ENCODE results near the gene NDFIP1. TPM values are rescaled to one million over a fixed set of nuclear protein-coding genes. Genes with fewer than 3 reads are reported as not detected.
A peak's percentile ranks its signal among the peaks of the same experiment; 100 is the strongest.

Gene NDFIP1
- total RNA-seq, 1 experiment from 2014 or later: 33.5 TPM

DNA sequence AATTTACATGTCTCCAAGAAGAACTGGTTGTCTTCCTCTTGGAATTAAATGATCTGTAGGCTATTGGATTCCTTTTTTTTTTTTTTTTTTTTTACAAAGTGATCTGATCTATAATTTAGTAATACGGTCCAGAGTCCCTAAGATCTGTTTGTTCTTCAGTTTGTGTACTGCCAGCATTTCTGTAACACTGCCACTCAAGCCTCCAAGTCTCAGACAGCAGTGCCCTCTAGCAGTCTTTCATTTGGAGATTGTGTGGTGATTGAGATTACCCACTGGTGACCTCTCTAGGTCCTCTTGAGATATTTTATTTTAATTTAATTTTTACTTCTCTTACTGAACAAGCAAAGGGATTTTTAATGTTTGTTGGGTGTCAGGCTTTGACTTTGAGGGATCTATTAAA, 40.8 kb downstream of the NDFIP1 start:
- no peak for DNase-seq
- intact Hi-C loops (cut with micrococcal nuclease): no loop called here
- H4K20me1 ChIP-seq (ENCODE audit: low read length): no peaks in the 10 kb centered on the region
- TF ChIP-seq EZH2 (IDR thresholded peaks at IDR 0.05; ENCODE audit: low read length, unreplicated experiment): no peak
- TF ChIP-seq EZH2phosphoT487 (IDR thresholded peaks at IDR 0.05; ENCODE audit: borderline replicate concordance, low read length): no peak
- 0 out of 2 replicates have a peak, but pooled peaks have one; percentile 9 for TF ChIP-seq CTCF (conservative IDR thresholded peaks at IDR 0.05; ENCODE audit: low read depth, low read length)
- H3K79me2 ChIP-seq (ENCODE audit: low read length): no peaks in the 10 kb centered on the region
- no peak overlapping the region for H3K9ac ChIP-seq (ENCODE audit: low read length)
- ATAC-seq: no peak
- H3F3A ChIP-seq (ENCODE audit: low read length, unreplicated experiment): no peaks in the 10 kb centered on the region
- ChIA-PET CTCF (interaction anchor here (0.6 kb wide), 1 partner anchor 10 kb away, joined by 3 read pairs; no protein-coding TSS in a partner anchor), POLR2A (ENCODE audit: unreplicated experiment) (interaction anchor here (0.6 kb wide), 1 partner anchor 136 kb away, joined by 5 read pairs; no protein-coding TSS in a partner anchor)
- H3K9me2 ChIP-seq (replicated peaks; ENCODE audit: low read length): no peaks in the 10 kb centered on the region
- H3K4me3 ChIP-seq (ENCODE audit: low read length): no peak overlapping the region
- no TSS peak for BruUV-seq (replicated peaks)
- H3K4me2 ChIP-seq (ENCODE audit: low read length): no peak overlapping the region
- H2AFZ ChIP-seq (ENCODE audit: low read length): no peak overlapping the region
- peaks cover 23% of the 10 kb centered on the region for H3K36me3 ChIP-seq (ENCODE audit: low read depth, low read length)
- H3K9me3 ChIP-seq (ENCODE audit: low read length): no peaks in the 10 kb centered on the region
- H3K27ac ChIP-seq (ENCODE audit: low read length): no peak overlapping the region
- no peaks in the 10 kb centered on the region for H3K27me3 ChIP-seq (ENCODE audit: low read length)
- peaks cover 12% of the 10 kb centered on the region for H3K4me1 ChIP-seq (ENCODE audit: insufficient read depth, low read length)

- Histone ChIP-seq H3K9ac (ENCODE audit: low read length) (no peak overlapping the region), H3K9me3 (ENCODE audit: low read length) (no peaks in the 10 kb centered on the region), H3K36me3 (ENCODE audit: low read depth, low read length) (peaks cover 14% of the 10 kb centered on the region), H3F3A (ENCODE audit: low read length, unreplicated experiment) (no peaks in the 10 kb centered on the region), H3K9me2 (replicated peaks; ENCODE audit: low read length) (no peaks in the 10 kb centered on the region), H3K4me1 (ENCODE audit: insufficient read depth, low read length) (peaks cover 13% of the 10 kb centered on the region), H3K79me2 (ENCODE audit: low read length) (no peaks in the 10 kb centered on the region), H3K4me3 (ENCODE audit: low read length) (no peak overlapping the region), H2AFZ (ENCODE audit: low read length) (no peak overlapping the region), H4K20me1 (ENCODE audit: low read length) (no peaks in the 10 kb centered on the region), H3K4me2 (ENCODE audit: low read length) (no peak overlapping the region), H3K27ac (ENCODE audit: low read length) (no peak overlapping the region), H3K27me3 (ENCODE audit: low read length) (no peaks in the 10 kb centered on the region)
- DNase-seq (no peak), ATAC-seq (no peak)
- POLR2A ChIA-PET (ENCODE audit: unreplicated experiment): no interaction called here
- no TSS peak for BruUV-seq (replicated peaks)
- TF ChIP-seq CTCF (conservative IDR thresholded peaks at IDR 0.05; ENCODE audit: low read depth, low read length) (no peak), EZH2 (IDR thresholded peaks at IDR 0.05; ENCODE audit: low read length, unreplicated experiment) (no peak), EZH2phosphoT487 (IDR thresholded peaks at IDR 0.05; ENCODE audit: borderline replicate concordance, low read length) (no peak)
- intact Hi-C loops (cut with micrococcal nuclease): loop anchor here (5.0 kb wide), 2 partner anchors 172 to 212 kb away; no protein-coding TSS in a partner anchor
- CTCF ChIA-PET: no interaction called here
Observed at GRCh38 chr5:142150431-142150830, 41.9 kb downstream of the NDFIP1 start.

Measured in PC-3 (cell line).